ENCODE results near the gene MYCN.

- no peak for TF ChIP-seq CTCF (optimal IDR thresholded peaks at IDR 0.05 in 1 of 3, IDR thresholded peaks at IDR 0.05 in 1 of 3, conservative IDR thresholded peaks at IDR 0.05 in 1 of 3; ENCODE audit: extremely low read depth in 1 of 3, insufficient read depth in 2 of 3, low read length in 3 of 3)
- no peak for TF ChIP-seq EZH2 (IDR thresholded peaks at IDR 0.05; ENCODE audit: low read length)
Observed at GRCh38 chr2:15899751-15900493, 40.4 kb upstream of the MYCN start.

Data from keratinocyte (primary cell).